ENCODE measurements around the gene OTOG.

The OTOG gene

DNA sequence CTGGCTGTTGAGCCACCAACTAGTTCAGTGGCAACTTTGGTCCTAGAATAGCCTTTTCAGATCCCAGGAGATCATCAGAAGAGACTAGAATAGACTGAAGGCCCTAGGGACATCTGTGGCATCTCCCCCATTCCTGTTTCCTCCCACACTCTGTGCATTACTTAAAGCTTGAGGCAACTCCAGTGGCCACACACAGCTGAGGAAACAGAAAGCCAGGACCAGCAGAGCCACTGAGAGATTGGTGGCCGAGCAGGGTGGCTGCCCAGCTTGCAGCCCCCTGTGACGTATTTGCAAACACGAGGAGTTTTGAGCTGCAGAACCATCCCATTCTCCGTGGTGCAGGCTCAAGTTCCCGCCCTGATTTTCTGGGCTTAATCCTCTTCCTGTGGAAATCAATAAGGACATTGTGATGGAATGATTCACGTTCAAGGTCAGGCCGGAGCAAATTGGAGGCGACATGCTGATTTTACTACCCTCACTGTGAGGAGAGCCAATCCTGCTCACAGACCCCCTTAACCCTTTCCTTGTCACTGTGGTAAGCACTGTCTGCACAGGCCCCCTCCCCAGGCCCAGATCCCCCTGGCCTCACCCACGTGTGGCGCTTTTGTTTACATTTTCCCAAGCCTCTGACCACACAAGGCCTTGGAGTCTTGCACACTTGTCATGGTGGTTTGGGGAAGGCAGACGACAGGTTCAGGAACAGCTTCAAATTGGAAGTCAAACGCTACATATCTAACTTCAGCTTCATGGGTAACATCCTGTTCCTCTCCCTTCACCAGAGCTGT lies 103.3 kb downstream of the OTOG start:
- no peak for TF ChIP-seq CTCF (IDR thresholded peaks at IDR 0.05; ENCODE audit: insufficient read depth, low read length, poor library complexity, severe bottlenecking)
- no peak for DNase-seq (ENCODE audit: extremely low read depth, insufficient read length)
- Histone ChIP-seq H3K36me3 (ENCODE audit: control insufficient read depth, insufficient read depth, low read length) (no peaks in the 10 kb centered on the region), H3K4me3 (replicated peaks; ENCODE audit: low read depth, low read length) (no peak overlapping the region), H3K27me3 (replicated peaks; ENCODE audit: control insufficient read depth, insufficient read depth, low read length) (peaks cover 2% of the 10 kb centered on the region; the same call in 1 of the 2 replicates)

DNA sequence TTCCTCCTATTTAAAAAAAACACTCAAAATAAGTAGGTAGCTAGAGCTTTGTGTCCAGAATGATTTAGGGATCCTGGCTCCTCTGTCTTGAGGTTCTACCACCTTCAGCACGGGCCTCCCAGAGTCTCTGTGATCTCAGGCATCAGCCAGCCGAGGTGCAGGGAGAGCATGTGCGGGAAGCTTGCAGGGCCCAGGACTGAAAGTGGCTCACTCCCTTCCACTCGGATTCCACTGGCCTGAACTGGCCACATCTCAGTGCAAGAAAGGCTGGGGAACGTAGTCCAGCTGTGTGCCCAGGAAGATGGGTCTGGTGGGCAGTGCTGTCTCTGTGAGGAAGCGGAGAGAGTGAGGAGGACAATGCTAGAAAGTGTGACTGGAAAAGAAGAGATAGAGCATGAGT lies 104.0 kb downstream of the OTOG start:
- H3K36me3 ChIP-seq (ENCODE audit: control insufficient read depth, insufficient read depth, low read length) = no peaks in the 10 kb centered on the region
- peaks cover 2% of the 10 kb centered on the region; the same call in 1 of the 2 replicates for H3K27me3 ChIP-seq (replicated peaks; ENCODE audit: control insufficient read depth, insufficient read depth, low read length)
- no peak for DNase-seq (ENCODE audit: extremely low read depth, insufficient read length)
- H3K4me3 ChIP-seq (replicated peaks; ENCODE audit: low read depth, low read length) = no peak overlapping the region
- no peak for TF ChIP-seq CTCF (IDR thresholded peaks at IDR 0.05; ENCODE audit: insufficient read depth, low read length, poor library complexity, severe bottlenecking)

DNA sequence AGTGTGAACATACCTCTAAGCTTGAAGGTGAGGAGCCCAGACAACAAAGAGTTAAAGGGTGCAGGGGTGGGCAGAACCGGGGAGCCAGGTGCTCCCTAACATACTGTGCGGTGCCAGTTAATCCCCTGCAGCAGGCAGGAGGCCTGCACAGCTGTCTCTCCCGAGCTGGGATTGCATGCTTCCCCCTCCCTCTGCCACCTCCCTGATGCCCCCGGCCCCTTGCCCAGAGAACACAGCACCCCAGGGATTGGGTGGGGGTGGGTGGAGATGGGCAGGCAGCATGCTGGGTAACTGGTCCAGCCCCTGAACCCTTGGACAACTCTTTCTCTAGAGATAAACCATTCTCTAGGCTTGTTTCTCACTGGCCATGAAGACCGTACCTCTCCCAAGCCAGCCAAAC lies 104.6 kb downstream of the OTOG start:
- DNase-seq (ENCODE audit: extremely low read depth, insufficient read length) = no peak
- H3K27me3 ChIP-seq (replicated peaks; ENCODE audit: control insufficient read depth, insufficient read depth, low read length) = peaks cover 2% of the 10 kb centered on the region; the same call in 1 of the 2 replicates

DNA sequence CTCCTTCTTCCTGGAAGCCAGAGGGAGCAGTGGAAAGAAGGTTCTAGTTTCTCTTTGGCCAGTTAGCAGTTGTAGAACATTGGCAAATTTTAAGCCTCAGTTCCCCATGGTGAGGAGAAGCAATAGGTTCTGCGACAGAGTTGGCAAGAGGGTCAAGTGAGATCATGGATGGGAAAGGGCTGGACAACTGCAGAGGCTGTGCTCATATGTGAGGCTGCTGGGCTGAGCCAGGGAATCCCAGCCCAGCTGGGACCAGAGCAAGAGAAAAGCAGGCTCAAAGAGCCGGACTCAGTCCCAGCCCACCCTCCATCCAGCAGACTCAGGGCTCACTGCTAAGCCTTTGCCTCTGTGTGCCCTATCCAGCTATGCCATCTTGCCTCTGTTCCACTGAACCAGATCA lies 105.5 kb downstream of the OTOG start:
- TF ChIP-seq CTCF (IDR thresholded peaks at IDR 0.05; ENCODE audit: insufficient read depth, low read length, poor library complexity, severe bottlenecking) = no peak

More for the DNA sequence above, 104.6 kb downstream of the OTOG start:
- H3K36me3 ChIP-seq (ENCODE audit: control insufficient read depth, insufficient read depth, low read length) = no peaks in the 10 kb centered on the region
- no peak overlapping the region for H3K4me3 ChIP-seq (replicated peaks; ENCODE audit: low read depth, low read length)
- no peak for TF ChIP-seq CTCF (IDR thresholded peaks at IDR 0.05; ENCODE audit: insufficient read depth, low read length, poor library complexity, severe bottlenecking)

DNA sequence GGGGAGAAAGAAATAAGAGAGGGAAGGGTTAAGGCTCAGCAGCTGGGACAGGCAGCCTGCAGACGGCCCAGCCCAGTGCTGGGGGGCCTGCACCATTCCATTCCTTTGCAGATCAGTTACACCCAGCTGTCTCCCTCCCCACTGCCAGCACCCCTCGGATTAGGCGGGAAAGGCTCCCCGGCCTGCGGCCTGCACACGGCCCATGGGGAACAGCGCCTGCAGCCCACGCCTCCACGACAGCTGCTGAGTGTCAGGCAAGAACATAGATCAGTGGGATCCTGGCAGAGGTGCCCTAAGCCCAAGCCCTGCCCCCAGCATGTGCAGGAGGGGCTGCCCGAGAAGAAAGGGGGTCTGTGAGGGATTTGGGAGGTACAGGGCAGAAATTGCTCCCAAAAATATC lies 106.6 kb downstream of the OTOG start:
- no peak for DNase-seq (ENCODE audit: extremely low read depth, insufficient read length)

More for the DNA sequence above, 105.5 kb downstream of the OTOG start:
- no peaks in the 10 kb centered on the region for H3K36me3 ChIP-seq (ENCODE audit: control insufficient read depth, insufficient read depth, low read length)
- no peak for DNase-seq (ENCODE audit: extremely low read depth, insufficient read length)
- peaks cover 2% of the 10 kb centered on the region; the same call in 1 of the 2 replicates for H3K27me3 ChIP-seq (replicated peaks; ENCODE audit: control insufficient read depth, insufficient read depth, low read length)
- H3K4me3 ChIP-seq (replicated peaks; ENCODE audit: low read depth, low read length) = no peak overlapping the region

More for the DNA sequence above, 106.6 kb downstream of the OTOG start:
- H3K36me3 ChIP-seq (ENCODE audit: control insufficient read depth, insufficient read depth, low read length) = no peaks in the 10 kb centered on the region
- no peak for TF ChIP-seq CTCF (IDR thresholded peaks at IDR 0.05; ENCODE audit: insufficient read depth, low read length, poor library complexity, severe bottlenecking)
- no peaks in the 10 kb centered on the region; the same call in 1 of the 2 replicates for H3K27me3 ChIP-seq (replicated peaks; ENCODE audit: control insufficient read depth, insufficient read depth, low read length)
- H3K4me3 ChIP-seq (replicated peaks; ENCODE audit: low read depth, low read length) = no peak overlapping the region
